Mesodermal cell (in vitro differentiated cells): ENCODE measurements around the gene PLSCR2.
"Not testable (repeated sequence)": the region's sequence is repeated elsewhere in the genome, so short reads cannot be mapped to it uniquely, and the experiment has no call there.

ENCODE experiments used
- H3K27ac ChIP-seq: 2 replicates; pipeline ENCODE4 v1.7.0; 2013; ENCODE audit warnings: mild to moderate bottlenecking, low read depth, low read length, moderate library complexity; ENCODE audit not compliant: severe bottlenecking
- H3K36me3 ChIP-seq: 2 replicates; pipeline ENCODE4 v1.7.1; 2013; ENCODE audit warnings: mild to moderate bottlenecking, low read length, moderate library complexity; ENCODE audit not compliant: control insufficient read depth, insufficient read depth
- H3K4me1 ChIP-seq: one replicate; pipeline ENCODE4 v1.7.1; 2013; ENCODE audit warnings: mild to moderate bottlenecking, low read length; ENCODE audit not compliant: insufficient read depth, control insufficient read depth, poor library complexity, severe bottlenecking
- H3K4me3 ChIP-seq: 2 replicates; pipeline ENCODE4 v1.7.0; 2013; ENCODE audit warnings: low read length, control low read depth, mild to moderate bottlenecking; ENCODE audit not compliant: insufficient read depth, poor library complexity, severe bottlenecking; ENCODE audit errors: extremely low read depth
- H3K9me3 ChIP-seq: 2 replicates; pipeline ENCODE4 v1.7.1; 2013; ENCODE audit warnings: mild to moderate bottlenecking, low read length, moderate library complexity; ENCODE audit not compliant: control insufficient read depth
- WGBS, 2 experiments: methylation state at CpG; one replicate each; pipeline ENCODE4 v1.1.5; 2013; ENCODE audit warnings: missing lambda C conversion rate in 2 of 2; ENCODE audit not compliant: insufficient coverage in 2 of 2; 5-methylcytosine and 5-hydroxymethylcytosine counted together

Gene PLSCR2

DNA sequence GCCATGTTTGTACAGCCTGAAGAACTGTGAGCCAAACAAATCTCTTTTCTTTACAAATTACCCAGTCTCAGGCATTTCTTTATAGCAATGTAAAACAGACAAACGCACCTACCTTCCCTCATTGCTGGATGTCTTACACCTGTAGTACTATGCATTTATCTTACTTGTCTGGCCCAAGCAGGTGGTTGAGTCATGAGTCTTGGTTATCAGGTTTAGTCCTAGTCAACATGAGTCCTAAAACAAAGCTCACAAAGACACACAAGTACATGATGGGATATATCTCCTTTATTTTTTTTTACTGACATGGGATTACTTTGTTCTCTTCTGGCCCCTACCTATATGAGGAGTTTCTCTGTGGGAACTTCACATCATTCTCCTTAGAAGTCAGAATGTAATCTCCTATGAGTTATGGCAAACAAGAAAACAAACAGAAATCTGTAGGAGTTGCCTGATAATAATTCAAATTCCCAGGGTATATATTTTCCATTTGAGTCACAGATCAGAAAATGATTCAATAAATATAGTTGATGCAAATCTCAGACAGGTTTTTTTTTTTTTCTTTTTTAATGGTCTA is 33.6 kb upstream of the PLSCR2 start:
- WGBS, 2 experiments, result 88 to 100% methylated on average over 1 of the region's 1 CpG
- Histone ChIP-seq H3K36me3 (no peaks in the 10 kb centered on the region), H3K4me1 (peaks cover 33% of the 10 kb centered on the region), H3K4me3 (no peak overlapping the region), H3K9me3 (no peaks in the 10 kb centered on the region), H3K27ac (peak overlapping the region; percentile 80)

- no peaks in the 10 kb centered on the region for H3K9me3 ChIP-seq
- H3K36me3 ChIP-seq, result no peaks in the 10 kb centered on the region
- peaks cover 21% of the 10 kb centered on the region for H3K4me1 ChIP-seq
- no peak overlapping the region for H3K4me3 ChIP-seq
- H3K27ac ChIP-seq, result no peak overlapping the region
These were observed 32.4 kb upstream of the PLSCR2 start for GRCh38 chr3:146501752-146502151.

DNA sequence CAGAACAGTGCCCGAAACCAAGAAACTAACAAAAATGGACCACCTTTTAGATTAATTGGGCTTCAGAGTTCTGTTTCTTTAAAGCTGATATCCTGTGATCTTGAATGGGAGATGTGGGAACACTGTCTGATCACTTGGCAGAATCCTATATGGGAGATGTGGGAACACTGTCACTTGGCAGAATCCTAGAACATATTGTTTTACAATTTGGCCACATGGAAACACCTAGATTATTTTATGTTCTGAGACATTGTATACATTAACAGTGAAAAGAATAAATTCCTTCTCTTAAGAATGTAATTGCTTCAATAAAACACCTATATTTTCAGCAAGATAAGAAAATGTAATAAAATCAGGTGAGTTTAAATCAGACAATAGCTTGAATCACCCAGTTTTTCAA is 30.3 kb upstream of the PLSCR2 start:
- H3K36me3 ChIP-seq, result no peaks in the 10 kb centered on the region
- H3K4me3 ChIP-seq, result no peak overlapping the region
- WGBS, 2 experiments, result 80% methylated on average over 1 of the region's 1 CpG; no CpG with 5 or more reads in 1 of the 2 experiments
- peaks cover 12% of the 10 kb centered on the region for H3K4me1 ChIP-seq
- H3K9me3 ChIP-seq, result no peaks in the 10 kb centered on the region
- no peak overlapping the region for H3K27ac ChIP-seq

- Histone ChIP-seq H3K27ac (no peak overlapping the region), H3K36me3 (no peaks in the 10 kb centered on the region), H3K9me3 (no peaks in the 10 kb centered on the region), H3K4me1 (peaks cover 6% of the 10 kb centered on the region), H3K4me3 (no peak overlapping the region)
- WGBS, 2 experiments, result 95 to 96% methylated on average over 5 to 6 of the region's 13 CpGs
These were observed 28.8 kb upstream of the PLSCR2 start for GRCh38 chr3:146498002-146498736.

GRCh38 chr3:146497145-146497843 is 27.9 kb upstream of the PLSCR2 start:
- not testable (repeated sequence) for H3K36me3 ChIP-seq, H3K4me3 ChIP-seq, H3K4me1 ChIP-seq, H3K9me3 ChIP-seq, H3K27ac ChIP-seq
- 88 to 94% methylated on average over 21 of the region's 28 CpGs for WGBS, 2 experiments

GRCh38 chr3:146496726-146497125 is 27.4 kb upstream of the PLSCR2 start:
- H3K36me3 ChIP-seq, result no peaks in the 10 kb centered on the region
- no CpG with 5 or more reads among the region's 1 CpG for WGBS, 2 experiments
- H3K4me1 ChIP-seq, result no peaks in the 10 kb centered on the region
- peaks cover 2% of the 10 kb centered on the region for H3K9me3 ChIP-seq
- H3K4me3 ChIP-seq, result no peak overlapping the region
- no peak overlapping the region for H3K27ac ChIP-seq

DNA sequence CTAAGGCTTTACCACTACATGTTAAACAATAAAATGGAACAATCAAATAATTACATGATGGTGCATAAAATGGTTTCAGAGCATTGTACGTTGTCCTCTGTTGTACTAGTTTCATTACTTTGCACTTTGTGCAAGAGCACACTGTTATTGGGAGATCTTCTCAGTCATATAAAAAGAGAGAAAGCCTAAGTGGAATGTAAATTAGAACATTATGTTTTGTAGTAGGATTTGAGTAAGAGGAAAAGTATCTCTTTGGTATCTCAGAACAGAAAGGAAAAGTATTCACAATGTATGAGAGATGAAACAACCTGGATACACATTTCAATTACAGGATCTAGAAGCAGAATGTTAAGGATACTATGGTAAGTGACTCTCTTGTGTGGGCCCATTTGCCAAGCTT is 26.9 kb upstream of the PLSCR2 start:
- Histone ChIP-seq H3K27ac (no peak overlapping the region), H3K4me3 (no peak overlapping the region), H3K9me3 (peaks cover 4% of the 10 kb centered on the region), H3K36me3 (no peaks in the 10 kb centered on the region), H3K4me1 (no peaks in the 10 kb centered on the region)
- 80% methylated on average over 1 of the region's 1 CpG; no CpG with 5 or more reads in 1 of the 2 experiments for WGBS, 2 experiments

DNA sequence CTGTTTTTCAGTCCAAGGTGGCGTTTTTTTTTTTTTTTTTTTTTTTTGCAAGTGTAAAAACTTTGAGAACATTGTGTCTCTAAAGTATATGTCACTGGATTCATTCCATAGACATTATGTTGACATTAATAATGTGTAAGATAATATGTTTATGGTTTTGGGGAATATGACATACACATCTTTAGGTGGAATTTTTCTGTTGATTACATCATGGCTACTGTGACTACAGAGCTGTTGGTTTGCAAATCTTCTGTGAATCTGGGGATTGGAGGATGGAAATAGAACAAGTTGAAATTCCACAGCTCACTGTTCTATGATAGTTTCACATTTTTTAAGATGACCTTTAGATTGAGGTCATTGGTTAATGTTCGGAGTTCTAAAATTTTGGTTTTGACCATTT is 24.4 kb upstream of the PLSCR2 start:
- no CpG with 5 or more reads among the region's 2 CpGs for WGBS, 2 experiments

GRCh38 chr3:146493221-146493620 is 23.9 kb upstream of the PLSCR2 start:
- H3K9me3 ChIP-seq, result peaks cover 4% of the 10 kb centered on the region
- no peaks in the 10 kb centered on the region for H3K4me1 ChIP-seq
- H3K4me3 ChIP-seq, result no peak overlapping the region
- H3K36me3 ChIP-seq, result no peaks in the 10 kb centered on the region
- WGBS, 2 experiments, result 80% methylated on average over 1 of the region's 2 CpGs; no CpG with 5 or more reads in 1 of the 2 experiments
- no peak overlapping the region for H3K27ac ChIP-seq

More for the DNA sequence above, 24.4 kb upstream of the PLSCR2 start:
- Histone ChIP-seq H3K36me3 (no peaks in the 10 kb centered on the region), H3K9me3 (peaks cover 4% of the 10 kb centered on the region), H3K4me3 (no peak overlapping the region), H3K4me1 (no peaks in the 10 kb centered on the region), H3K27ac (no peak overlapping the region)

- Histone ChIP-seq H3K4me3 (no peak overlapping the region), H3K4me1 (no peaks in the 10 kb centered on the region), H3K36me3 (no peaks in the 10 kb centered on the region), H3K27ac (no peak overlapping the region), H3K9me3 (peaks cover 4% of the 10 kb centered on the region)
- 80% methylated on average over 1 of the region's 2 CpGs; no CpG with 5 or more reads in 1 of the 2 experiments for WGBS, 2 experiments
These were observed 21.9 kb upstream of the PLSCR2 start for GRCh38 chr3:146491303-146491702.

- no peaks in the 10 kb centered on the region for H3K4me1 ChIP-seq
- no peak overlapping the region for H3K27ac ChIP-seq
- H3K9me3 ChIP-seq, result no peaks in the 10 kb centered on the region
- H3K4me3 ChIP-seq, result no peak overlapping the region
- H3K36me3 ChIP-seq, result no peaks in the 10 kb centered on the region
These were observed 15.9 kb upstream of the PLSCR2 start for GRCh38 chr3:146485297-146485696.
